Endodermal cell (in vitro differentiated cells): ENCODE results near the gene ESR2. TPM values are rescaled to one million over a fixed set of nuclear protein-coding genes. Genes with fewer than 3 reads are reported as not detected.

Experiments used
- DNase-seq: peaks from one replicate; pipeline ENCODE4 v3.0.0-alpha.2; 2017
- H3K27ac ChIP-seq: 2 replicates; pipeline ENCODE4 v1.5.1; 2013; ENCODE audit warnings: mild to moderate bottlenecking, low read depth, low read length, moderate library complexity
- H3K27me3 ChIP-seq: 2 replicates; pipeline ENCODE4 v1.6.1; 2013; ENCODE audit warnings: mild to moderate bottlenecking, low read length, moderate library complexity; ENCODE audit not compliant: insufficient read depth, control insufficient read depth, poor library complexity, severe bottlenecking
- H3K36me3 ChIP-seq: 2 replicates; pipeline ENCODE4 v1.7.0; 2013; ENCODE audit warnings: mild to moderate bottlenecking, low read length, moderate library complexity; ENCODE audit not compliant: control insufficient read depth, insufficient read depth
- H3K4me1 ChIP-seq: one replicate; pipeline ENCODE4 v1.7.0; 2013; ENCODE audit warnings: low read length; ENCODE audit not compliant: control insufficient read depth, insufficient read depth
- H3K4me3 ChIP-seq: 2 replicates; pipeline ENCODE4 v1.5.1; 2013; ENCODE audit warnings: mild to moderate bottlenecking, low read length, moderate library complexity
- H3K9ac ChIP-seq: 2 replicates; pipeline ENCODE4 v1.6.1; 2013; ENCODE audit warnings: mild to moderate bottlenecking, low read length, moderate library complexity; ENCODE audit not compliant: poor library complexity, severe bottlenecking; ENCODE audit errors: extremely low read depth
- H3K9me3 ChIP-seq: 2 replicates; pipeline ENCODE4 v1.6.1; 2013; ENCODE audit warnings: mild to moderate bottlenecking, low read length, moderate library complexity; ENCODE audit not compliant: control insufficient read depth
- H3K27ac Mint-ChIP-seq: 2 replicates; pipeline ENCODE4 v1.8.0; 2020; ENCODE audit warnings: mixed read lengths
- H3K27me3 Mint-ChIP-seq: 2 replicates; pipeline ENCODE4 v1.8.0; 2021; ENCODE audit warnings: mild to moderate bottlenecking, mixed read lengths; ENCODE audit not compliant: insufficient read depth
- H3K36me3 Mint-ChIP-seq: 2 replicates; pipeline ENCODE4 v1.8.0; 2020; ENCODE audit warnings: low read depth, mixed read lengths
- H3K4me1 Mint-ChIP-seq: 2 replicates; pipeline ENCODE4 v1.8.0; 2020; ENCODE audit warnings: mixed read lengths
- H3K4me3 Mint-ChIP-seq: 2 replicates; pipeline ENCODE4 v1.8.0; 2020; ENCODE audit warnings: mild to moderate bottlenecking, moderate library complexity, mixed read lengths
- H3K9me3 Mint-ChIP-seq: 2 replicates; pipeline ENCODE4 v1.8.0; 2020; ENCODE audit warnings: mild to moderate bottlenecking, mixed read lengths
- CTCF ChIP-seq: fragments of 200-600 bp; sonication (generic); conservative IDR thresholded peaks from 2 replicates; pipeline ENCODE4 v1.5.0; 2021; ENCODE audit warnings: antibody characterized with exemption, mild to moderate bottlenecking
- WGBS, 2 experiments: methylation state at CpG; one replicate each; pipeline versions ENCODE4 v1.1.5 to v1.1.7; 2013; ENCODE audit warnings: missing lambda C conversion rate in 2 of 2, mixed read lengths in 1 of 2; ENCODE audit not compliant: insufficient coverage in 1 of 2, insufficient read length in 1 of 2; 5-methylcytosine and 5-hydroxymethylcytosine counted together
- total RNA-seq, 2 donors: library from RNA; stranded (reverse); fragmentation: NEBNext Ultra II Directional in 1 of 2; extraction: Animal tissue kit (Norgen Biotek cat#: 25700) in 1 of 2; gene quantifications; 2 replicates in 1 of 2; 3 replicates in 1 of 2; pipeline ENCODE4 v1.2.1, GENCODE V29; 2021

Gene ESR2
- total RNA-seq, 2 donors from 2014 or later, result 0.57 to 0.66 TPM

GRCh38 chr14:64246688-64247087 is 47.5 kb downstream of the ESR2 start:
- no peak overlapping the region for H3K27ac Mint-ChIP-seq
- peak; percentile 2 for DNase-seq
- H3K4me3 ChIP-seq, result no peak overlapping the region

DNA sequence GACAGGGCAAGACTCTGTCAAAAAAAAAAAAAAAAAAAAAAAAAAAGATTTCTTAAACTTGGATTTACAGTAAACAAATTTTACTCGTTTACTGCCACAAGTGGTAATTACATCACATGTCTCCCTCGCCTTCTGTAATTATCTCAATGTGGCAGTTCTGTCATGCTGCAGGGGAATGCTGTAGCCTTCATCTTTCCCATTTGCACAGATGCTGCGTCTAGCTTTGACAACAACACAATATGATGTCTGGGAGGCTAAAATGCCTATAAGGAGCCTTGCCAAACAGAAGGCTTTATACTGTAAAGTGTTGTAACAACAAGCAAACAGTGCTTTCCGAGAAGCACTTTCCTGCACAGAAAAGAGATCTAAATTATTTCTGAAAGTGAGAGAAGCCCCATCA is 48.7 kb downstream of the ESR2 start:
- no peaks in the 10 kb centered on the region for H3K4me1 Mint-ChIP-seq
- Histone ChIP-seq H3K4me3 (no peak overlapping the region), H3K27ac (no peak overlapping the region), H3K4me1 (no peaks in the 10 kb centered on the region), H3K9ac (no peak overlapping the region), H3K9me3 (no peaks in the 10 kb centered on the region), H3K36me3 (no peaks in the 10 kb centered on the region), H3K27me3 (no peaks in the 10 kb centered on the region)
- peak; percentile 1 for DNase-seq
- H3K4me3 Mint-ChIP-seq, result no peak overlapping the region
- H3K27ac Mint-ChIP-seq, result no peak overlapping the region
- WGBS, 2 experiments, result 96% methylated on average over 4 of the region's 4 CpGs
- H3K27me3 Mint-ChIP-seq, result no peaks in the 10 kb centered on the region
- no peaks in the 10 kb centered on the region for H3K36me3 Mint-ChIP-seq
- no peak for TF ChIP-seq CTCF
- H3K9me3 Mint-ChIP-seq, result no peaks in the 10 kb centered on the region

More at GRCh38 chr14:64246688-64247087, 47.5 kb downstream of the ESR2 start:
- Mint-ChIP-seq H3K4me3 (no peak overlapping the region), H3K27me3 (no peaks in the 10 kb centered on the region), H3K9me3 (no peaks in the 10 kb centered on the region), H3K4me1 (no peaks in the 10 kb centered on the region), H3K36me3 (no peaks in the 10 kb centered on the region)
- Histone ChIP-seq H3K36me3 (no peaks in the 10 kb centered on the region), H3K4me1 (no peaks in the 10 kb centered on the region), H3K27me3 (no peaks in the 10 kb centered on the region), H3K9ac (no peak overlapping the region), H3K9me3 (no peaks in the 10 kb centered on the region), H3K27ac (no peak overlapping the region)
- TF ChIP-seq CTCF, result no peak

- Histone ChIP-seq H3K9ac (no peak overlapping the region), H3K36me3 (no peaks in the 10 kb centered on the region), H3K9me3 (no peaks in the 10 kb centered on the region), H3K4me1 (no peaks in the 10 kb centered on the region), H3K4me3 (no peak overlapping the region), H3K27me3 (no peaks in the 10 kb centered on the region), H3K27ac (no peak overlapping the region)
- Mint-ChIP-seq H3K4me3 (no peak overlapping the region), H3K27ac (no peak overlapping the region), H3K9me3 (no peaks in the 10 kb centered on the region), H3K4me1 (no peaks in the 10 kb centered on the region), H3K27me3 (no peaks in the 10 kb centered on the region), H3K36me3 (no peaks in the 10 kb centered on the region)
- DNase-seq, result no peak
- WGBS, 2 experiments, result 88 to 92% methylated on average over 4 of the region's 4 CpGs
- no peak for TF ChIP-seq CTCF
These were observed 49.9 kb downstream of the ESR2 start for GRCh38 chr14:64244279-64244678.
